ENCODE data around the gene NEK11. TPM values are rescaled to one million over a fixed set of nuclear protein-coding genes. Genes with fewer than 3 reads are reported as not detected.

The NEK11 gene
- 1 to 10 TPM; 1.2 to 1.7 TPM for total RNA-seq

- ChIA-PET CTCF (interaction anchor here (1.2 kb wide), 1 partner anchor 10 kb away, joined by 3 read pairs; no protein-coding TSS in a partner anchor), POLR2A (interaction anchor here (0.6 to 1.5 kb wide), 3 partner anchors 11 to 133 kb away, joined by 3 to 11 read pairs (median 9); partner anchors contain the start of gene ATP2C1)
These were observed at the start of gene NEK11, which contains the start of gene ASTE1 for GRCh38 chr3:131026321-131027151. NEK11 (plus strand) TSS chr3:131026877; CDS start chr3:131029709, 2,832 bp downstream. ASTE1 (minus strand) TSS chr3:131026825; CDS start chr3:131025306, 1,519 bp downstream.

- ChIA-PET CTCF (no interaction called here), POLR2A (interaction anchor here (0.6 kb wide), 1 partner anchor 770 kb away, joined by 5 read pairs; no protein-coding TSS in a partner anchor)
These were observed 47.6 kb upstream of the NEK11 start for GRCh38 chr3:130979117-130979516.

GRCh38 chr3:130981469-130981868, 45.2 kb upstream of the NEK11 start:
- ChIA-PET POLR2A (no interaction called here), CTCF (interaction anchor here (1.3 kb wide), 1 partner anchor 14 kb away, joined by 3 read pairs; no protein-coding TSS in a partner anchor)

- CTCF ChIA-PET: no interaction called here
- POLR2A ChIA-PET: no interaction called here
These were observed 36.4 kb upstream of the NEK11 start for GRCh38 chr3:130990282-130990681.

GRCh38 chr3:130991126-130991525, 35.6 kb upstream of the NEK11 start:
- ChIA-PET CTCF (no interaction called here), POLR2A (no interaction called here)

GRCh38 chr3:130992344-130992743, 34.3 kb upstream of the NEK11 start:
- POLR2A ChIA-PET: no interaction called here
- CTCF ChIA-PET: no interaction called here

GRCh38 chr3:130997289-130997688, 29.4 kb upstream of the NEK11 start:
- ChIA-PET POLR2A (no interaction called here), CTCF (no interaction called here)

- POLR2A ChIA-PET: interaction anchor here (0.6 kb wide), 1 partner anchor 482 kb away, joined by 4 read pairs; no protein-coding TSS in a partner anchor
- CTCF ChIA-PET: no interaction called here
These were observed 25.6 kb upstream of the NEK11 start for GRCh38 chr3:131001071-131001470.

- ChIA-PET CTCF (no interaction called here), POLR2A (no interaction called here)
These were observed 22.1 kb upstream of the NEK11 start for GRCh38 chr3:131004603-131005002.

GRCh38 chr3:131007256-131007655, 19.4 kb upstream of the NEK11 start:
- ChIA-PET CTCF (no interaction called here), POLR2A (no interaction called here)

- CTCF ChIA-PET: no interaction called here
These were observed 18.9 kb upstream of the NEK11 start for GRCh38 chr3:131007782-131008181.

GRCh38 chr3:131008326-131008725, 18.4 kb upstream of the NEK11 start:
- ChIA-PET CTCF (no interaction called here), POLR2A (no interaction called here)

More at GRCh38 chr3:131007782-131008181, 18.9 kb upstream of the NEK11 start:
- POLR2A ChIA-PET: no interaction called here

GRCh38 chr3:131009698-131010097, 17.0 kb upstream of the NEK11 start:
- POLR2A ChIA-PET: interaction anchor here (0.9 kb wide), 1 partner anchor 114 kb away, joined by 3 read pairs; no protein-coding TSS in a partner anchor
- CTCF ChIA-PET: no interaction called here

GRCh38 chr3:131018970-131019369, 7.7 kb upstream of the NEK11 start:
- CTCF ChIA-PET: no interaction called here
- POLR2A ChIA-PET: no interaction called here

- ChIA-PET CTCF (no interaction called here), POLR2A (no interaction called here)
These were observed 6.5 kb upstream of the NEK11 start for GRCh38 chr3:131020122-131020693.

GRCh38 chr3:131025539-131025938, 1.1 kb upstream of the NEK11 start:
- POLR2A ChIA-PET: interaction anchor here (0.6 to 1.1 kb wide), 2 partner anchors 10 to 15 kb away, joined by 3 to 11 read pairs; no protein-coding TSS in a partner anchor
- CTCF ChIA-PET: interaction anchor here (0.6 kb wide), 1 partner anchor 302 kb away, joined by 4 read pairs; no protein-coding TSS in a partner anchor

GRCh38 chr3:131028844-131029243, 2.2 kb downstream of the NEK11 start:
- ChIA-PET CTCF (no interaction called here), POLR2A (no interaction called here)

GRCh38 chr3:131031660-131032059, 5.0 kb downstream of the NEK11 start:
- CTCF ChIA-PET: interaction anchor here (0.7 kb wide), 1 partner anchor 10 kb away, joined by 3 read pairs; no protein-coding TSS in a partner anchor
- POLR2A ChIA-PET: no interaction called here

- CTCF ChIA-PET: interaction anchor here (0.6 to 1.7 kb wide), 5 partner anchors 8 to 1150 kb away, joined by 3 to 5 read pairs (median 4); partner anchors contain the start of gene NUDT16
- POLR2A ChIA-PET: no interaction called here
These were observed 6.9 kb downstream of the NEK11 start for GRCh38 chr3:131033480-131034080.

- ChIA-PET POLR2A (interaction anchor here (0.6 kb wide), 1 partner anchor 270 kb away, joined by 4 read pairs; no protein-coding TSS in a partner anchor), CTCF (no interaction called here)
These were observed 9.6 kb downstream of the NEK11 start for GRCh38 chr3:131036200-131036816.

Data from activated CD8-positive, alpha-beta memory T cell treated with anti-CD3 and anti-CD28 coated beads for 36 hours (primary cell).